ENCODE measurements around the gene NBEAL2. TPM values are rescaled to one million over a fixed set of nuclear protein-coding genes. Genes with fewer than 3 reads are reported as not detected.

Gene NBEAL2
- total and polyA plus RNA-seq, 2 of the 4 experiments (the other 2 are of a cell fraction) = 2.2 to 12.5 TPM

- Histone ChIP-seq H3K9ac (ENCODE audit: low read depth, low read length) (no peak overlapping the region), H2BK15ac (ENCODE audit: low read depth, low read length) (no peak overlapping the region), H3K79me1 (ENCODE audit: low read depth in 1 of 2, low read length in 2 of 2) (no peaks in the 10 kb centered on the region), H3K27me3 (ENCODE audit: control insufficient read depth, insufficient read depth, low read length) (no peaks in the 10 kb centered on the region), H3K56ac (ENCODE audit: extremely low read depth, insufficient read depth, low read length) (no peak overlapping the region), H2AK5ac (ENCODE audit: low read depth, low read length) (no peak overlapping the region), H4K5ac (ENCODE audit: low read depth, low read length) (no peak overlapping the region), H3K18ac (ENCODE audit: low read depth, low read length) (no peak overlapping the region), H3K36me3 (ENCODE audit: control insufficient read depth, insufficient read depth, low read length) (peaks cover 6% of the 10 kb centered on the region; the same call in 1 of the 2 replicates), H4K20me1 (ENCODE audit: insufficient read depth, low read length) (no peaks in the 10 kb centered on the region; the same call in 1 of the 2 replicates), H3K9me3 (ENCODE audit: control insufficient read depth, insufficient read depth, low read length) (no peaks in the 10 kb centered on the region), H3K9me1 (ENCODE audit: insufficient read depth, low read length) (peaks cover 13% of the 10 kb centered on the region; the same call in 1 of the 2 replicates), H2AFZ (replicated peaks; ENCODE audit: low read length, poor library complexity) (no peak overlapping the region), H4K8ac (ENCODE audit: low read depth in 2 of 2, low read length in 2 of 2) (no peak overlapping the region), H2BK5ac (ENCODE audit: low read depth, low read length, poor library complexity, severe bottlenecking) (no peak overlapping the region), H2BK20ac (ENCODE audit: low read depth, low read length) (no peak overlapping the region), H3K4ac (ENCODE audit: low read depth, low read length) (no peak overlapping the region), H3K4me3 (ENCODE audit: insufficient read depth, low read depth, low read length) (no peak overlapping the region), H2AK9ac (replicated peaks; ENCODE audit: low read depth, low read length, poor library complexity) (no peak overlapping the region), H2BK120ac (ENCODE audit: low read depth, low read length) (no peak overlapping the region), H3K27ac (ENCODE audit: insufficient read depth, low read length) (no peak overlapping the region), H3K14ac (replicated peaks; ENCODE audit: low read depth, low read length) (no peak overlapping the region), H4K91ac (ENCODE audit: insufficient read depth, low read depth, low read length) (no peak overlapping the region), H3K4me2 (ENCODE audit: low read depth, low read length) (no peak overlapping the region), H3K23ac (ENCODE audit: low read depth, low read length) (no peak overlapping the region), H3K4me1 (ENCODE audit: control insufficient read depth, insufficient read depth, low read length) (peaks cover 5% of the 10 kb centered on the region)
- DNase-seq = no peak
- dilution Hi-C loops (cut with HindIII; ENCODE audit: low sequenced_read_pairs, unreplicated experiment) = no loop called here
- no peak for ATAC-seq (ENCODE audit: low read depth)
- in situ Hi-C loops (cut with MboI; ENCODE audit: low sequenced_read_pairs) = no loop called here
- intact Hi-C loops (cut with micrococcal nuclease) = no loop called here
- no peak for TF ChIP-seq MAZ (IDR thresholded peaks at IDR 0.05; ENCODE audit: borderline replicate concordance, low read depth, low read length)
- no peak for TF ChIP-seq CEBPB (IDR thresholded peaks at IDR 0.05; ENCODE audit: low read depth, low read length)
- TF ChIP-seq BHLHE40 (IDR thresholded peaks at IDR 0.05; ENCODE audit: low read depth, low read length) = no peak
- TF ChIP-seq MXI1 (IDR thresholded peaks at IDR 0.05; ENCODE audit: borderline replicate concordance, low read depth, low read length) = no peak
- no peak for TF ChIP-seq ELK1 (IDR thresholded peaks at IDR 0.05; ENCODE audit: borderline replicate concordance, low read depth, low read length)
- TF ChIP-seq RFX5 (IDR thresholded peaks at IDR 0.05; ENCODE audit: low read depth, low read length) = no peak
- TF ChIP-seq NFE2L2 (IDR thresholded peaks at IDR 0.05; ENCODE audit: low read depth, low read length) = no peak
- no peak for TF ChIP-seq MAFK (IDR thresholded peaks at IDR 0.05; ENCODE audit: low read depth, low read length)
- TF ChIP-seq CTCF (conservative IDR thresholded peaks at IDR 0.05; ENCODE audit: low read depth, low read length) = no peak
- TF ChIP-seq RAD21 (IDR thresholded peaks at IDR 0.05; ENCODE audit: low read length) = no peak
- no peak for TF ChIP-seq RCOR1 (IDR thresholded peaks at IDR 0.05; ENCODE audit: insufficient replicate concordance, low read length)
- TF ChIP-seq FOS (IDR thresholded peaks at IDR 0.05; ENCODE audit: low read depth, low read length) = no peak
- ChIA-PET CTCF (no interaction called here), POLR2A (ENCODE audit: unreplicated experiment) (no interaction called here)
- 93% methylated on average over 11 of the region's 17 CpGs; no CpG with 5 or more reads in 1 of the 2 experiments for WGBS, 2 experiments (ENCODE audit: extremely low coverage in 2 of 2, insufficient read length in 1 of 2)
- BruUV-seq (replicated peaks) = no TSS peak
Observed at GRCh38 chr3:47004369-47005211, 25.1 kb downstream of the NBEAL2 start.
